ENCODE measurements around the gene ACSS3. TPM values are rescaled to one million over a fixed set of nuclear protein-coding genes. Genes with fewer than 3 reads are reported as not detected.

ACSS3 gene
- total and polyA plus RNA-seq, 10 of the 15 experiments (the other 5 are each of a cell fraction or from before 2014, with no cell fraction given) = 0.06 to 0.31 TPM; not detected in 8

DNA sequence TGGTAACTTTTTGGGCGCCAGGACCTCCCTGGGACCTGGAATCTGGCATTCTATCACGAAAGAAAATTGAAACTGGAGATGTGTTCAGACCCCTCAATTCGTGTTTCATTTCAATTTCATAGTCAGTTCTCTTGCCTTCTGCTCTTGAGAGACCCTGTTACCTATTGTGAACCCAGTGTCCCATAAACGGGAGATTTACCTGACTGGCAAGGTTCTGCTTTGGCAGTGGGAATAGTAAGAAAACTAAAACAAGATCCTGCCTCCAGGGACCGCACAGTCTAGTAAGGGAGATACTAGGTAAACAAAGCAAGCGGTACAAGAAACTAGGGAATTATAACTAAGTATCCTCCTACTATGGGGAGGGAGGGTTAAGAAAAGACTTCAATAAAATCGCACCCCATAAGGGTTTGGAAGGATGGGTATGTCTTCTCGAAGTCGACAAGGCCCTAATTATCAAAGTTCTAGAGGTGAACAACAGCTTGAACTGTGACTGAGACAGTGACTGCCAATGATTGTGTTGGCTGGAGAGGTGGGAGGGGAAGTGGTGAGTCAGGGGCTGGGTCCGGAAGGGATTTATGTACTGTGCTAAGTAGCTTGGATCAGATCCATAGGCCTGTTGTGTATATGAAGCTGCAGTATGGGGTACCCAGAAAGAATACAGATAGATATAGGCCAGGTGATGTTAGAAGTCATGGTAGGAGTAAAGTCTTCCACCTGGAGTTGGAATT lies 754 bp downstream of the ACSS3 start (continued):
- TF ChIP-seq STAT3 (IDR thresholded peaks at IDR 0.05; ENCODE audit: low read depth, low read length) = no peak
- no peak for TF ChIP-seq ETV6 (conservative IDR thresholded peaks at IDR 0.05 in 1 of 2, IDR thresholded peaks at IDR 0.05 in 1 of 2; ENCODE audit: borderline replicate concordance in 1 of 2, low read depth in 1 of 2)
- no peak for TF ChIP-seq NFIC (IDR thresholded peaks at IDR 0.05; ENCODE audit: low read depth, low read length)

DNA sequence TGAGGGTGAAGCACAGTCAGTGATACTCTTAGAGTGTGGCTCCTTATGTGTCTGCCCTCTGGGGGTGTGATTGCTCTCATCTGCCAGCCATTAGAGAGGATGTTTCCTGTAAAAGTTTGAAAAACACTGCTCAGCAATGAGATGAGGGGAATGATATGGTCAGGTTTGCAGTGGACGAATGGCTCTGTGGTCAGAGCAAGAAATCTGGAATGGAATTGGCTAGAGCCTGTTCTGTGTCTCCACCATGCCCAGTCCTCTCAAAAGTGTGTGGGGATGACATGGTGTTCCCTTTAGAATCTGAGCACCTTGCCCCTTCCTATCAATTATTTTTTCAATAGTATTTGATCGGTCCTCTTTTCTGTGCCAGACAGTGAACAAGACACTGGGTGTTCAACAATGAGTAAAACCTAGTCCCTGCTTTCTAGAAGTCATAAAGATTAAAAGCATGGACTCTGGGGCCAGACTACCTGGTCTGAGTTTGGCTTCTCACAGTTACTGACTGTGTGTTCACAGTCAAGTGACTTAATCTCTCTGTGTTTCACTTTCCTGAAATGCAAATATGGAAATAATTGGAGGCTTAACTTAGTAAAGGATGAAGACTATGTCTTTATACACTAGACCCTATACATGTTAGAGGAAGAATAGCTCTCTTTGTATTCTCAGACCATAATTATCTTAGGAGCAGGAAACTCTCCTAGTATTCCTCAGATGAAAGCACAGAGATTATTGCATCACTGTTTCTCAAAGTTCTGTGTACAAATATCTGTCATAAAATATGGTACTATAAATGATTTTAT lies 1.6 kb downstream of the ACSS3 start:
- DNase-seq (ENCODE audit: low read depth, low spot score) = no peak
- no peak overlapping the region for H3K4me2 ChIP-seq (ENCODE audit: control insufficient read depth, insufficient read depth)
- H3K27me3 ChIP-seq (replicated peaks in 1 of 2; ENCODE audit: control insufficient read depth in 2 of 2, insufficient read depth in 2 of 2, low read length in 1 of 2) = peaks cover 2 to 4% of the 10 kb centered on the region in 2 experiments; a peak in 3 of 4 replicates
- ChIA-PET POLR2A (no interaction called here), SMC1A (ENCODE audit: uncharacterized antibody, unreplicated experiment) (no interaction called here), CTCF (no interaction called here), RAD21 (ENCODE audit: unreplicated experiment) (no interaction called here)
- H3K4me1 ChIP-seq (ENCODE audit: control insufficient read depth, insufficient read depth, low read length) = no peaks in the 10 kb centered on the region
- WGBS (ENCODE audit: insufficient coverage, insufficient replicate concordance, low lambda C conversion rate, missing lambda C conversion rate) = 20% methylated on average over 2 of the region's 2 CpGs
- no peak for FAIRE-seq
- no peak for ATAC-seq
- in situ Hi-C loops (cut with MboI) = no loop called here
- H3K27ac ChIP-seq (ENCODE audit: control insufficient read depth, insufficient read depth) = no peak overlapping the region
- no peaks in the 10 kb centered on the region for H3K9me3 ChIP-seq (replicated peaks; ENCODE audit: control insufficient read depth, insufficient read depth, low read length)
- no peaks in the 10 kb centered on the region for H3K36me3 ChIP-seq (ENCODE audit: control insufficient read depth in 2 of 2, insufficient read depth in 2 of 2, low read length in 1 of 2)
- H3K4me3 ChIP-seq = no peak overlapping the region
- no peaks in the 10 kb centered on the region for H4K20me1 ChIP-seq (ENCODE audit: control insufficient read depth, insufficient read depth)
- no peak overlapping the region for H2AFZ ChIP-seq (ENCODE audit: control insufficient read depth, low read depth, low read length)
- H3K79me2 ChIP-seq (ENCODE audit: control insufficient read depth, insufficient read depth, low read length) = no peaks in the 10 kb centered on the region
- no peak overlapping the region for H3K9ac ChIP-seq (ENCODE audit: control insufficient read depth, insufficient read depth, low read length)
- no TSS peak for BruUV-seq (replicated peaks)
- intact Hi-C loops (cut with micrococcal nuclease; ENCODE audit: unreplicated experiment) = no loop called here
- no peak for TF ChIP-seq NFYA (IDR thresholded peaks at IDR 0.05; ENCODE audit: borderline replicate concordance, low read depth, low read length)
- TF ChIP-seq, protein P1, sequence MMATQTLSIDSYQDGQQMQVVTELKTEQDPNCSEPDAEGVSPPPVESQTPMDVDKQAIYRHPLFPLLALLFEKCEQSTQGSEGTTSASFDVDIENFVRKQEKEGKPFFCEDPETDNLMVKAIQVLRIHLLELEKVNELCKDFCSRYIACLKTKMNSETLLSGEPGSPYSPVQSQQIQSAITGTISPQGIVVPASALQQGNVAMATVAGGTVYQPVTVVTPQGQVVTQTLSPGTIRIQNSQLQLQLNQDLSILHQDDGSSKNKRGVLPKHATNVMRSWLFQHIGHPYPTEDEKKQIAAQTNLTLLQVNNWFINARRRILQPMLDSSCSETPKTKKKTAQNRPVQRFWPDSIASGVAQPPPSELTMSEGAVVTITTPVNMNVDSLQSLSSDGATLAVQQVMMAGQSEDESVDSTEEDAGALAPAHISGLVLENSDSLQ (IDR thresholded peaks at IDR 0.05) = no peak
- no peak for TF ChIP-seq STAT1 (conservative IDR thresholded peaks at IDR 0.05)
- TF ChIP-seq, protein P2, sequence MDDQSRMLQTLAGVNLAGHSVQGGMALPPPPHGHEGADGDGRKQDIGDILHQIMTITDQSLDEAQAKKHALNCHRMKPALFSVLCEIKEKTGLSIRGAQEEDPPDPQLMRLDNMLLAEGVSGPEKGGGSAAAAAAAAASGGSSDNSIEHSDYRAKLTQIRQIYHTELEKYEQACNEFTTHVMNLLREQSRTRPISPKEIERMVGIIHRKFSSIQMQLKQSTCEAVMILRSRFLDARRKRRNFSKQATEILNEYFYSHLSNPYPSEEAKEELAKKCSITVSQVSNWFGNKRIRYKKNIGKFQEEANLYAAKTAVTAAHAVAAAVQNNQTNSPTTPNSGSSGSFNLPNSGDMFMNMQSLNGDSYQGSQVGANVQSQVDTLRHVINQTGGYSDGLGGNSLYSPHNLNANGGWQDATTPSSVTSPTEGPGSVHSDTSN (IDR thresholded peaks at IDR 0.05; ENCODE audit: insufficient replicate concordance, low read depth, low read length) = no peak
- TF ChIP-seq CREB1 (IDR thresholded peaks at IDR 0.05; ENCODE audit: low read depth) = no peak
- no peak for TF ChIP-seq IKZF1 (conservative IDR thresholded peaks at IDR 0.05)
- no peak for TF ChIP-seq TARDBP (IDR thresholded peaks at IDR 0.05; ENCODE audit: borderline replicate concordance)
- TF ChIP-seq ZNF217 (IDR thresholded peaks at IDR 0.05) = no peak
- TF ChIP-seq ZNF274 (IDR thresholded peaks at IDR 0.05; ENCODE audit: insufficient read depth, insufficient read length) = no peak
- no peak for TF ChIP-seq MYB (IDR thresholded peaks at IDR 0.05; ENCODE audit: borderline replicate concordance, low read depth, low read length)
- TF ChIP-seq, protein P3, sequence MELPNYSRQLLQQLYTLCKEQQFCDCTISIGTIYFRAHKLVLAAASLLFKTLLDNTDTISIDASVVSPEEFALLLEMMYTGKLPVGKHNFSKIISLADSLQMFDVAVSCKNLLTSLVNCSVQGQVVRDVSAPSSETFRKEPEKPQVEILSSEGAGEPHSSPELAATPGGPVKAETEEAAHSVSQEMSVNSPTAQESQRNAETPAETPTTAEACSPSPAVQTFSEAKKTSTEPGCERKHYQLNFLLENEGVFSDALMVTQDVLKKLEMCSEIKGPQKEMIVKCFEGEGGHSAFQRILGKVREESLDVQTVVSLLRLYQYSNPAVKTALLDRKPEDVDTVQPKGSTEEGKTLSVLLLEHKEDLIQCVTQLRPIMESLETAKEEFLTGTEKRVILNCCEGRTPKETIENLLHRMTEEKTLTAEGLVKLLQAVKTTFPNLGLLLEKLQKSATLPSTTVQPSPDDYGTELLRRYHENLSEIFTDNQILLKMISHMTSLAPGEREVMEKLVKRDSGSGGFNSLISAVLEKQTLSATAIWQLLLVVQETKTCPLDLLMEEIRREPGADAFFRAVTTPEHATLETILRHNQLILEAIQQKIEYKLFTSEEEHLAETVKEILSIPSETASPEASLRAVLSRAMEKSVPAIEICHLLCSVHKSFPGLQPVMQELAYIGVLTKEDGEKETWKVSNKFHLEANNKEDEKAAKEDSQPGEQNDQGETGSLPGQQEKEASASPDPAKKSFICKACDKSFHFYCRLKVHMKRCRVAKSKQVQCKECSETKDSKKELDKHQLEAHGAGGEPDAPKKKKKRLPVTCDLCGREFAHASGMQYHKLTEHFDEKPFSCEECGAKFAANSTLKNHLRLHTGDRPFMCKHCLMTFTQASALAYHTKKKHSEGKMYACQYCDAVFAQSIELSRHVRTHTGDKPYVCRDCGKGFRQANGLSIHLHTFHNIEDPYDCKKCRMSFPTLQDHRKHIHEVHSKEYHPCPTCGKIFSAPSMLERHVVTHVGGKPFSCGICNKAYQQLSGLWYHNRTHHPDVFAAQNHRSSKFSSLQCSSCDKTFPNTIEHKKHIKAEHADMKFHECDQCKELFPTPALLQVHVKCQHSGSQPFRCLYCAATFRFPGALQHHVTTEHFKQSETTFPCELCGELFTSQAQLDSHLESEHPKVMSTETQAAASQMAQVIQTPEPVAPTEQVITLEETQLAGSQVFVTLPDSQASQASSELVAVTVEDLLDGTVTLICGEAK (IDR thresholded peaks at IDR 0.05; ENCODE audit: borderline replicate concordance) = no peak
- no peak for TF ChIP-seq MTA3 (IDR thresholded peaks at IDR 0.05; ENCODE audit: borderline replicate concordance, low read length)
- no peak for TF ChIP-seq FOXM1 (IDR thresholded peaks at IDR 0.05; ENCODE audit: low read depth, low read length)
